Stimulated activated CD8-positive, alpha-beta memory T cell treated with anti-CD3 and anti-CD28 coated beads, Interleukin-4, amount 100 ng/mL, for 4 hours (primary cell): ENCODE results near the gene RILPL1.
"Not testable (repeated sequence)": the region's sequence is repeated elsewhere in the genome, so short reads cannot be mapped to it uniquely, and the experiment has no call there.

Experiments
- DNase-seq, 2 donors: peaks; one replicate each; pipeline ENCODE4 v3.0.0-alpha.2; 2020; ENCODE audit warnings: low read depth in 2 of 2, low spot score in 1 of 2

The RILPL1 gene

DNA sequence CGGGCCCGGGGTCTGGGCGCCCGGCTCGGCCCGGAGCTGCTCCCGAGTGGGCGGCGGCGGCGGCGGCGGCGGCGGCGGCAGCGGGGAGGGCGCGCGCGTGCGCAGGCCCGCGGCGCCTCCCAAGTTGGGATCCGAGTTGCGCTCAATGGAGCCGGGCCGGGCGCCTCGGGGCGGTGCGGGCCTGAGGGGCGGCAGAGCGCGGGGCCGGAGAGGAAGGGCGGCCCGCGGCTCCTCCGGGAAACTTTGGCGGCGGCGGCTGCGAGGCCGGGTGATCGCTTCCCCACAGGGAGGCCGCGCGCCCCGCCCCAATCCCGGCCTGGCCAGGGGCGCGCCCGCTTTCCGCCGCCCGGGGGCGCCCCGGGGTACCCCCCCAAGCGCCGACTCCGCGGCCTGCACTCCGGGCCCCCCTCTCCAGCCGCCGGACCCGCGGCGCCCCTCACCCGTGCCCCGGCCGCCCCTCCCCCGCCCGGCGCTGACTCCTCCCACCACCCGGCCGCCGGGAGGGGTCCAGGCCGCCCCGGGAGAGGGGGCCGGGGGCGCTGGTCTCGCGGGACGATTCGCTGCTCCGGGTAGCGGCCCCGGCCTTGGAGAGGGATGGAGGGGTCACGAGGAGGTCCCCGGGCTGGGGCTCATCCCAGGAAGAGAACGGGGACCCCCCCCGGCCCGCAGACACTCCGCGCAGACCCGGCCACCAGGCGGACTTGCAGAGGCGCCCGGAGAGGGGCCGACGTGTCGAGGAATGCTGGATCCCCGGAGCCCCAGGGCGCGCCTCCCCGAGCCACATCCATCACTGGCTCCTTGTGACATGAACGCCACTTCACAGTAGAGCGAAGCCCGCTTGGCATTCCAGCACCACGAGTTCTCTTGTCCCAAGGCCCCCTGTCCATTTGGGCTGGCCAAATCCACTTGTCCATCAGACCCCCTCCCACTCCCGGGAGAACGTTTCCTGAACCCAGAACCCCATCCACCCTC, at the start of gene RILPL1:
RILPL1 (minus strand) TSS at position 48 of the 972 bp plus-strand sequence. CDS start 237 bp downstream, outside the sequence.
- no peak for DNase-seq

DNA sequence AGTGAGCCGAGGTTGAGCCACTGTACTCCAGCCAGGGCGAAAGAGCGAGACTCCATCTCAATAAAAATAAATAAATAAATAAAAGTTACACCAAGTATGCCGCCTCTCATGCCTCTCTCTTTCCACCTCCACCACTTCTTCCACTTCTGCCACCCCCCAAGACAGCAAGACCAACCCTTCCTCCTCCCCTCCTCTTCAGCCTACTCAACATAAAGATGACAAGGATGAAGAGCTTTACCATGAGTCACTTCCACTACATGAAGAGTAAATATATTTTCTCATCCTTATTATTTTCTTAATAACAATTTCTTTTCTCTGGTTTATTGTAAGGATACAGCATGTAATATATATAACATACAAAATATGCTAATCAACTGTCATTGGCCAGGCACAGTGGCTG, 47.3 kb upstream of the RILPL1 start:
- no peak for DNase-seq

- not testable (repeated sequence) for DNase-seq
Measured at GRCh38 chr12:123578829-123579228, 45.3 kb upstream of the RILPL1 start.

GRCh38 chr12:123578243-123578642, 44.7 kb upstream of the RILPL1 start:
- DNase-seq, result no peak

- no peak for DNase-seq
Measured at GRCh38 chr12:123576611-123577010, 43.1 kb upstream of the RILPL1 start.

DNA sequence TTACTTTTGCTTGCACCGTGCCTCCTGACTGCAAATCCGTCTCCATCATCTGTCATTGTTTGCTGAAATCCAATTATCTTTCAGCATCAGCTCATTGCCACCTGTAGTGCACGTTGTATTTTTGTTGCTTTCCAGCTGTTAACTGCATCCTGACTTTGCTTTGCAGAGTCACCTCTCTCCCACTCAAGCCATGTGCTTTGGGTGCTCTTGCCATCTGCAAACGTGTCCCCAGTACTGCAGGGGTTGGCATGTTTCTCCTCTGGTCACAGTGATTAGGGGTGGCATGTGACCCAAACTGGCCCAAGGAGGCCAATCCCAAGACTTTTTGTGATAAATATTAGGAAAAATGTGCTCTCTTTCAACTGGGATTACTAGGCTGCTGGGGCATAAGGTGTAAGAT, 40.4 kb upstream of the RILPL1 start:
- no peak for DNase-seq

- DNase-seq, result no peak
Measured at GRCh38 chr12:123572391-123572790, 38.9 kb upstream of the RILPL1 start.

DNA sequence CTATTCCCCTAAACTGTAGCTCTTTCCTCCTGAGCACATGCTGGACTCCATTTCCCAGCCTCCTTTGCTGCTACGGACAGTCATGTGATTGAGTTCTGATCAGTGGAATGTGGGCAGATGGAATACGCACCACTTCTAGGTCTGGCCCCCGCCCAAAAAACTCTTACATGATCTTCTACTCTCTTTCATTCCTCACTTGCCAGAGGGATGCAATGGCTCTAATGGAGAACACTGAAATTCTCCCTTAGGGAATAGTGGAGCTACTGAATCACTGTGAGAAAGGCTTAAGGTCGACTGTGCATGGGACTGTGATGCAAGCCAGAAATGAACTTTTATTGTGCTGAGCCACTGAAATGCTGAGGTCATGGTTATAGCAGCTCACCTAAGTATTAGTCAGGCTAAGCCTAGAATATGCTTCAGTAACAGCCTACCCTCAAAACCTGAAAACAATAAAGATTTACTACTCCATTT, 37.9 kb upstream of the RILPL1 start:
- no peak for DNase-seq

DNA sequence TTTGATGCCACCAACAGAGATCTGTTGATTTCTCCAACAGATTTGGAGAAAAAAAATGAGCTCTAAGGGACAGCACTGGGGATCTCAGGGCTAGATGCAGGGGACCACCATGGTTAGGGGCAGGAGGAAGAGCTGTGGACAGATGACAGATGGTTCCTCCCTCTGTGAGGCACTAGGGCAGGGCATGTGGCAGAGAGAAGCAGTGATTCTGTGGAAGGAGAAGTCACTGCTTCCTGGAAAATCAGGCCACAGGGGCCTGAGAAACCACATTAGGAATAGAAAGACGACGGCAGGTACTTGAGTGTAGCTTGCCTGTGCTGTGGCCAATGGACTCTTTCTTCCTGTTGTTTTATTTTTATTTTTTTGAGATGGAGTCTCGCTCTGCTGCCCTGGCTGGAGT, 25.9 kb upstream of the RILPL1 start:
- no peak for DNase-seq

DNA sequence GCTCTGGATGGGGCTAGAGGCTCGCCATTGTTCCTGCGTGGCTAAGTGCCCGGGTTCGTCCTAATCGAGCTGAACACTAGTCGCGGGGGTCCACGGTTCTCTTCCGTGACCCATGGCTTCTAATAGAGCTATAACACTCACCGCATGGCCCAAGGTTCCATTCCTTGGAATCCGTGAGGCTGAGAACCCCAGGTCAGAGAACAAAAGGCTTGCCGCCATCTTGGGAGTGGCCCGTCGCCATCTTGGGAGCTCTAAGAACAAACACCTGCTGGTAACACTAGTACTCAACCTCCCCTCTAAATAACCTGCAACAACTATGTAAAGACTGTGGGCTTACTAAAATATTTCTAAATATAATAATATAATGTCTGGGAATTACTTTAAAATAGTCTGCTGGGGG, 25.0 kb upstream of the RILPL1 start:
- not testable (repeated sequence) for DNase-seq

DNA sequence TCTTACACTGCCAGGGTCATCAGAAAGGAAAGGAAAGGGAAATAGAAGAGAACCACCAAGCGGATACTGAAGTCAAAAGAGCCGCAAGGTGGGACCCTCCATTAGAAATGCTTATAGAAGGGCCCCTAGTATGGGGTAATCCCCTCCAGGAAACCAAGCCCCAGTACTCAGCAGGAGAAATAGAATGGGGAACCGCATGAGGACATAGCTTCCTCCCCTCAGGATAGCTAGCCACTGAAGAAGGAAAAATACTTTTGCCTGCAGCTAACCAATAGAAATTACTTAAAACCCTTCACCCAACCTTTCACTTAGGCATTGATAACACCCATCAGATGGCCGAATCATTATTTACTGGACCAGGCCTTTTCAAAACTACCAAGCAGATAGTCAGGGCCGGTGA, 21.3 kb upstream of the RILPL1 start:
- DNase-seq, result not testable (repeated sequence)

DNA sequence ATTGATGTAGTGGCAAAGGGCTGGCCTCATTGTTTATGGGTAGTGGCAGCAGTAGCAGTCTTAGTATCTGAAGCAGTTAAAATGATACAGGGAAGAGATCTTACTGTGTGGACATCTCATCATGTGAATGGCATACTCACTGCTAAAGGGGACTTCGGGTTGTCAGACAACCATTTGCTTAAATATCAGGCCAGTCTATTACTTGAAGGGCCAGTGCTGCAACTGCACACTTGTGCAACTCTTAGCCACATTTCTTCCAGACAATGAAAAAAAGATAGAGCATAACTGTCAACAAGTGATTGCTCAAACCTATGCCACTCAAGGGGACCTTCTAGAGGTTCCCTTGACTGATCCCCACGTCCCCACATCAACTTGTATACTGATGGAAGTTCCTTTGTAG, 20.6 kb upstream of the RILPL1 start:
- DNase-seq, result not testable (repeated sequence)

- no peak for DNase-seq
Measured at GRCh38 chr12:123550700-123551099, 17.2 kb upstream of the RILPL1 start.

- DNase-seq, result no peak
Measured at GRCh38 chr12:123548107-123548506, 14.6 kb upstream of the RILPL1 start.

DNA sequence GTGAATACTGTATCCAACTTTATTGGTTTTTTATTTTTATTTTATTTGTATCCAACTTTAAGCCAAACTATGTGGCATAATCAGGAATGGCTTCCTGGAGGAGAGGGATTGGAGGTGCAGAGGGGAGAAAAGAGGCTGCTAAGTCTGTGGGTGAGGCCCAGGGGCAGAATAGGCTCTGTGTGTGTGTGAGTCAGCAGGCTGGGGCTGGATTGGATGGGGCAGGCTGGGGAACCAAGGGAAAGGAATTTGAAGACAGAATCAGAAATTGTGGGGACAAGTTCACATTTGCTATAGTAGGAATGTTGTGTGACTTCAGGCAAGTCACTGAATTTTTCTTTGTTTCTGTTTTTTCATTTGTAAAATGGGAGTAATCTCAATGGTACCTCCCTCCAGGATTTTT, 12.8 kb upstream of the RILPL1 start:
- DNase-seq, result no peak

GRCh38 chr12:123543541-123543940, 10.0 kb upstream of the RILPL1 start:
- no peak for DNase-seq

DNA sequence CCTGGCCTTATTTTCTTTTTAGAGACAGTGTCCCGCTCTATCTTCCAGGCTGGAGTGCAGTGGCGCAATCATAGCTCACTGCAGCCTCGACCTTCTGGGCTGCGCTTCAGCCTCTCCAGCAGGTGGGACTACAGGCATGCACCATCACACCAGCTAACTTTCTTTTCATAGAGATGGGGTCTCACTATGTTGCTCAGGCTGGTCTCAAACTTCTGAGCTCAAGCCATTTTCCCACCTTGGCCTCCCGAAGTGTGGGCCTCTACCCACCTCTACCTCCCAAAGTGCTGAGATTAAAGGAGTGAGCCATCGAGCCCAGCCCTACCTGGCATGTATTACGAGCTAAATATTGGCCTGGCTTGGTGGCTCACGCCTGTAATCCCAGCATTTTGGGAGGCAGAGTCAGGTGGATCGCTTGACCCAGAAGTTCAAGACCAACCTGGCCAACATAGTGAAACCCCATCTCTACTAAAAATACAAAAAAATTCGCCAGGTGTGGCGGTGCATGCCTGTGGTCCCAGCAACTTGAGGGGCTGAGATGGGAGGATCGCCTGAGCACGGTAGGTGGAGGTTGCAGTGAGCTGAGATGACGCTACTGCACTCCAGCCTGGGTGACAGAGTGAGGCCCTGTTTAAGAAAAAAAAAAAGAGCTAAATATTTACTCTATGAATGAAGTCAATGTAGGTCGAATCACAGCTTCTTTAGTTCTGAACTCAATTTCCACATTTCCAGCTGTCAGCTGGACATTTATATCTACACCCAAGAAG, 7.6 kb upstream of the RILPL1 start:
- DNase-seq, result no peak

- DNase-seq, result not testable (repeated sequence)
Measured at GRCh38 chr12:123535952-123536351, 2.4 kb upstream of the RILPL1 start.

DNA sequence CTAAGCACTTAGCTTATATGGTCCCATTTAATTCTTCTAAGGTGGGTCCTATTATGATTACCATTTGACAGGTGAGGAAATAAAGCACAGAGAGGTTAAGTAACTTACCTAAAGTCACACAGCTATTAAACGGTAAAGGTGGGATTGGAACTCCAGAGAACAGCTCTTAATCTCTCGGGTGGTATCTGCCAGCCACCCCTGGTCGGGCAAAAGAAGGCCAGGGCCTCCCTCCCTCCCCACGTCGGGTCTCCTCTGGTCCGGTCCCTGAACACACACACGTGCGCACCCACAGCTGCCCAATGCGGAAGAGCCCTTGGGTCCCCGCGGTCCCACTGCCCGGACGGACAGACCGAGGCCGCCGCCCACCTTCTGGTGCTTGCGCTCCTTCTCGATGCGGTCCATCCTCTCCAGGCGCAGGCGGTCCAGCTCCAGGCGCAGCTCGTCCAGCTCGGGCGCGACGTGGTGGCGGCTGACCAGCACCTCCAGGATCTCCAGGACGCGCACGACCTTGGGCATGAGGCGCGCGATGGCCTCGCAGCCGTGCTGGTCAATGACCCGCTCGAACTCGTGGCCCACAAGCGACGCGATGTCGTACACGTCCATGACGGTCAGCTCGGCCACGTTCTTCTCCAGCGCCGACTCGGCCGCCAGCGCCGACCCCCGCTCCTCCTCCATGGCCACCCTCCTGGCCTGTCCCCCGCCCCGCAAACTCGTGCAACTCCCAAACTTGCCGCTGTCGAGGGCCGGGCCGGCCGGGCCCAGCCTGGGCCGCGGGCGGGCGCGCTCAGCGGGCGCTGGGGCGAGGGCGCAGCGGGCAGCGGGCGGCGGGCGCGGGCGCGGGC, 490 bp downstream of the RILPL1 start:
- no peak for DNase-seq

- DNase-seq, result no peak
Measured at GRCh38 chr12:123532019-123532418, 1.5 kb downstream of the RILPL1 start.

GRCh38 chr12:123531091-123531490, 2.4 kb downstream of the RILPL1 start:
- DNase-seq, result no peak
